ENCODE results near the gene PINLYP.

GRCh38 chr19:43599635-43600295, 24.2 kb downstream of the PINLYP start:
- TF ChIP-seq, protein P1, sequence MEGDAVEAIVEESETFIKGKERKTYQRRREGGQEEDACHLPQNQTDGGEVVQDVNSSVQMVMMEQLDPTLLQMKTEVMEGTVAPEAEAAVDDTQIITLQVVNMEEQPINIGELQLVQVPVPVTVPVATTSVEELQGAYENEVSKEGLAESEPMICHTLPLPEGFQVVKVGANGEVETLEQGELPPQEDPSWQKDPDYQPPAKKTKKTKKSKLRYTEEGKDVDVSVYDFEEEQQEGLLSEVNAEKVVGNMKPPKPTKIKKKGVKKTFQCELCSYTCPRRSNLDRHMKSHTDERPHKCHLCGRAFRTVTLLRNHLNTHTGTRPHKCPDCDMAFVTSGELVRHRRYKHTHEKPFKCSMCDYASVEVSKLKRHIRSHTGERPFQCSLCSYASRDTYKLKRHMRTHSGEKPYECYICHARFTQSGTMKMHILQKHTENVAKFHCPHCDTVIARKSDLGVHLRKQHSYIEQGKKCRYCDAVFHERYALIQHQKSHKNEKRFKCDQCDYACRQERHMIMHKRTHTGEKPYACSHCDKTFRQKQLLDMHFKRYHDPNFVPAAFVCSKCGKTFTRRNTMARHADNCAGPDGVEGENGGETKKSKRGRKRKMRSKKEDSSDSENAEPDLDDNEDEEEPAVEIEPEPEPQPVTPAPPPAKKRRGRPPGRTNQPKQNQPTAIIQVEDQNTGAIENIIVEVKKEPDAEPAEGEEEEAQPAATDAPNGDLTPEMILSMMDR (IDR thresholded peaks at IDR 0.05), result no peak
- no peak for TF ChIP-seq POLR2A (IDR thresholded peaks at IDR 0.05)
